HCT116 (cell line): Measurements from ENCODE around the gene MATN3. TPM values are rescaled to one million over a fixed set of nuclear protein-coding genes. Genes with fewer than 3 reads are reported as not detected.

ENCODE experiments used
- ATAC-seq: fragments of 200-7000 bp; cut with Tn5 transposase; 2 replicates; pipeline ENCODE4 v1.9.1; 2020; ENCODE audit warnings: mild to moderate bottlenecking, moderate library complexity
- BruUV-seq: library from RNA; stranded (reverse); fragments of 400-500 nt; replicated peaks from 2 replicates; lab custom pipeline; 2021; lab: Mats Ljungman, UMichigan
- CTCF ChIA-PET: fragments of 300-600 bp; sonication (Branson Sonifier 250); formaldehyde crosslinking; loops from one replicate; lab custom pipeline; 2021; ENCODE audit warnings: antibody characterized with exemption; lab: Charles Lee
- POLR2A ChIA-PET: fragments of 300-600, 350-600 bp; sonication (Branson Sonifier 250); formaldehyde crosslinking; loops from one replicate; lab custom pipeline; 2021; ENCODE audit warnings: antibody characterized with exemption; lab: Charles Lee
- RAD21 ChIA-PET, 2 experiments: fragments of 300-600 bp; sonication (Branson Sonifier 250); formaldehyde crosslinking; loops; one replicate each; lab custom pipeline; 2023; ENCODE audit warnings: low total read pairs in 2 of 2; ENCODE audit not compliant: uncharacterized antibody in 2 of 2, unreplicated experiment in 2 of 2, low non-redundant PET in 1 of 2; lab: Charles Lee
- DNase-seq: peaks from one replicate; pipeline ENCODE4 v3.0.0-alpha.2; 2010; ENCODE audit warnings: low read depth, low spot score
- H2AFZ ChIP-seq: fragments of 200-600 bp; shearing (Covaris generic), sonication (generic); 2 replicates; pipeline ENCODE4 v1.6.1; 2017; ENCODE audit warnings: low read depth, mixed run types, mixed read lengths, antibody characterized with exemption, low read length; ENCODE audit not compliant: poor library complexity, severe bottlenecking
- H3K27ac ChIP-seq: 2 replicates; pipeline ENCODE4 v1.5.1; 2012; ENCODE audit warnings: low read depth, low read length
- H3K27me3 ChIP-seq: fragments of 200-600 bp; sonication (generic); 2 replicates; pipeline ENCODE4 v1.6.1; 2016; ENCODE audit warnings: mixed run types, low read length, mixed read lengths; ENCODE audit not compliant: insufficient read depth
- H3K36me3 ChIP-seq, 2 experiments: fragments of 200-500 bp in 1 of 2; fragments of 200-600 bp in 1 of 2; sonication (Bioruptor generic) in 1 of 2; sonication (generic) in 1 of 2; 2 replicates each; pipeline versions ENCODE4 v1.5.1 to v1.6.1; 2014 to 2016; ENCODE audit warnings: low read length in 2 of 2, inconsistent platforms in 1 of 2, mixed read lengths in 1 of 2, mixed run types in 1 of 2; ENCODE audit not compliant: insufficient read depth in 2 of 2, control insufficient read depth in 1 of 2
- H3K4me1 ChIP-seq, 2 experiments: fragments of 200-600 bp in 1 of 2; sonication (generic) in 1 of 2; 2 replicates each; pipeline versions ENCODE4 v1.5.1 to v1.6.1; 2012 to 2017; ENCODE audit warnings: low read length in 2 of 2, inconsistent platforms in 1 of 2, mild to moderate bottlenecking in 1 of 2, mixed read lengths in 1 of 2, mixed run types in 1 of 2, moderate library complexity in 1 of 2; ENCODE audit not compliant: insufficient read depth in 2 of 2, control insufficient read depth in 1 of 2
- H3K4me2 ChIP-seq: fragments of 200-600 bp; sonication (generic); 2 replicates; pipeline ENCODE4 v1.6.1; 2017; ENCODE audit warnings: mixed run types, low read length, mixed read lengths
- H3K4me3 ChIP-seq, 2 experiments: fragments of 200-600 bp in 1 of 2; sonication (generic) in 1 of 2; replicated peaks in 1 of 2; 2 replicates each; pipeline ENCODE4 v1.5.1; 2011 to 2016; ENCODE audit warnings: low read length in 2 of 2, control low read depth in 1 of 2, low read depth in 1 of 2, mild to moderate bottlenecking in 1 of 2, mixed read lengths in 1 of 2, mixed run types in 1 of 2
- H3K79me2 ChIP-seq: fragments of 200-600 bp; sonication (generic); 2 replicates; pipeline ENCODE4 v1.6.1; 2017; ENCODE audit warnings: mild to moderate bottlenecking, mixed run types, low read length, moderate library complexity, mixed read lengths; ENCODE audit not compliant: insufficient read depth
- H3K9ac ChIP-seq: fragments of 200-600 bp; sonication (generic); 2 replicates; pipeline ENCODE4 v1.6.1; 2016; ENCODE audit warnings: low read length, mixed read lengths
- H3K9me2 ChIP-seq: fragments of 200-600 bp; sonication (generic), shearing (Covaris generic); 2 replicates; pipeline ENCODE4 v1.6.1; 2017; ENCODE audit warnings: mixed run types, mild to moderate bottlenecking, moderate library complexity; ENCODE audit not compliant: insufficient read depth
- H3K9me3 ChIP-seq, 2 experiments: fragments of 200-500 bp in 1 of 2; fragments of 200-600 bp in 1 of 2; sonication (Bioruptor generic) in 1 of 2; sonication (generic) in 1 of 2; 2 replicates each; pipeline ENCODE4 v1.6.1; 2014 to 2017; ENCODE audit warnings: low read length in 2 of 2, mixed read lengths in 2 of 2, inconsistent platforms in 1 of 2, low read depth in 1 of 2, mild to moderate bottlenecking in 1 of 2, mixed run types in 1 of 2, moderate library complexity in 1 of 2; ENCODE audit not compliant: control insufficient read depth in 1 of 2, insufficient read depth in 1 of 2
- H4K20me1 ChIP-seq: fragments of 200-600 bp; sonication (generic), shearing (Covaris generic); 2 replicates; pipeline ENCODE4 v1.6.1; 2017; ENCODE audit warnings: mixed run types, mild to moderate bottlenecking, moderate library complexity; ENCODE audit not compliant: insufficient read depth
- ATF3 ChIP-seq: IDR thresholded peaks from 2 replicates; pipeline ENCODE4 v1.6.1; 2012
- CBX3 ChIP-seq: IDR thresholded peaks from 2 replicates; pipeline ENCODE4 v1.6.1; 2012; ENCODE audit warnings: low read depth
- CEBPB ChIP-seq: IDR thresholded peaks from 2 replicates; pipeline ENCODE4 v1.6.1; 2012; ENCODE audit warnings: low read depth
- CTCF ChIP-seq, 3 experiments: fragments of 200-600 bp in 1 of 3; sonication (generic) in 1 of 3; IDR thresholded peaks in 2 of 3; conservative IDR thresholded peaks in 1 of 3; 2 replicates each; pipeline ENCODE4 v1.5.1; 2012 to 2017; ENCODE audit warnings: low read depth in 2 of 3, low read length in 2 of 3, antibody characterized with exemption in 1 of 3, borderline replicate concordance in 1 of 3, control low read depth in 1 of 3, mild to moderate bottlenecking in 1 of 3, mixed read lengths in 1 of 3, mixed run types in 1 of 3, moderate library complexity in 1 of 3; ENCODE audit not compliant: insufficient read depth in 1 of 3
- ELF1 ChIP-seq: IDR thresholded peaks from 2 replicates; pipeline ENCODE4 v1.6.1; 2012; ENCODE audit warnings: low read depth, borderline replicate concordance
- EZH2 ChIP-seq: fragments of 200-600 bp; sonication (generic); IDR thresholded peaks from 2 replicates; pipeline ENCODE4 v1.6.1; 2017; ENCODE audit warnings: antibody characterized with exemption, mixed run types
- EZH2phosphoT487 ChIP-seq: fragments of 200-600 bp; IDR thresholded peaks from 2 replicates; pipeline ENCODE4 v1.6.1; 2018; ENCODE audit warnings: antibody characterized with exemption, borderline replicate concordance
- FOSL1 ChIP-seq: IDR thresholded peaks from 2 replicates; pipeline ENCODE4 v1.6.1; 2012; ENCODE audit warnings: low read depth
- JUND ChIP-seq: IDR thresholded peaks from 2 replicates; pipeline ENCODE4 v1.6.1; 2012
- POLR2A ChIP-seq: IDR thresholded peaks from 2 replicates; pipeline ENCODE4 v1.7.0; 2011; ENCODE audit warnings: borderline replicate concordance; ENCODE audit not compliant: insufficient read depth, insufficient read length; ENCODE audit errors: extremely low read depth
- RAD21 ChIP-seq: IDR thresholded peaks from 2 replicates; pipeline ENCODE4 v1.6.1; 2012; ENCODE audit warnings: low read depth, mild to moderate bottlenecking
- SIN3A ChIP-seq: IDR thresholded peaks from 2 replicates; pipeline ENCODE4 v1.6.1; 2012; ENCODE audit warnings: low read depth
- SP1 ChIP-seq: IDR thresholded peaks from 2 replicates; pipeline ENCODE4 v1.6.1; 2012; ENCODE audit warnings: low read depth
- SRF ChIP-seq: IDR thresholded peaks from 2 replicates; pipeline ENCODE4 v1.6.1; 2012; ENCODE audit warnings: low read depth
- YY1 ChIP-seq: IDR thresholded peaks from 2 replicates; pipeline ENCODE4 v1.6.1; 2011; ENCODE audit warnings: low read length, low read depth, moderate library complexity, mild to moderate bottlenecking; ENCODE audit not compliant: insufficient replicate concordance; ENCODE audit errors: extremely low read depth
- ZFX ChIP-seq: fragments of 450-650 bp; IDR thresholded peaks from 2 replicates; pipeline ENCODE4 v1.6.1; 2017
- ZNF274 ChIP-seq: fragments of 200-500 bp; sonication (Bioruptor generic); IDR thresholded peaks from 2 replicates; pipeline ENCODE4 v1.6.1; 2014; ENCODE audit warnings: mild to moderate bottlenecking, low read depth, low read length, inconsistent platforms
- intact Hi-C: fragments of 100-400 bp; cut with micrococcal nuclease; formaldehyde crosslinking; loops from 2 replicates; pipeline ENCODE4 v1.10.0; 2022
- total RNA-seq: library from RNA; stranded (reverse); gene quantifications from one replicate; pipeline ENCODE4 v1.2.1, GENCODE V29; 2021; ENCODE audit not compliant: unreplicated experiment
- TF ChIP-seq, protein P1 (sequence below): IDR thresholded peaks from 2 replicates; pipeline ENCODE4 v1.6.1; 2012; ENCODE audit warnings: low read depth
- TF ChIP-seq, protein P2 (sequence below): IDR thresholded peaks from 2 replicates; pipeline ENCODE4 v1.6.1; 2012
- TF ChIP-seq, protein P3 (sequence below): IDR thresholded peaks from 2 replicates; pipeline ENCODE4 v1.6.1; 2011; ENCODE audit warnings: mild to moderate bottlenecking, low read length, moderate library complexity; ENCODE audit not compliant: insufficient replicate concordance; ENCODE audit errors: extremely low read depth

Gene MATN3
- total RNA-seq, 1 experiment from 2014 or later: not detected

DNA sequence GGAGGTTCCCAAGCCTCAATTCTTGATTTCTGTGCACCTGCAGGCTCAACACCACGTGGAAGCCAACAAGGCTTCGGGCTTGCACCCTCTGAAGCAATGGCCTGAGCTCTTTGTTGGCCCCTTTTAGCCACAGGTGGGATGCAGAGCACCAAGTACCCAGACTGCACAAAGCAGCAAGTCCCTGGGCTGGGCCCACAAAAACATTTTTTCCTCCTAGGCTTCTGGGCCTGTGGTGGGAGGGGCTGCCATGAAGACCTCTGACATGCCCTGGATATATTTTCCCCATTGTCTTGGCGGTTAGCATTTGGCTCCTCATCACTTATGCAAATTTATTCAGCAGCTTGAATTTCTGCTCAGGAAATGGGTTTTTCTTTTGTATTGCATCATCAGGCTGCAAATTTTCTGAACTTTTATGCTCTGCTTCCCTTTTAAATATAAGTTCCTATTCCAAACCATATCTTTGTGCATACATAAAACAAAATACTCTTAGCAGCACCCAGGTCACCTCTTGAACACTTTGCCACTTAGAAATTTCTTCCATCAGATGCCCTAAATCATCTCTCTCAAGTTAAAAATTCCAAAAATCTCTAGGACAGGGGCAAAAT lies 9.0 kb upstream of the MATN3 start:
- no peak for ATAC-seq
- ChIA-PET CTCF (no interaction called here), POLR2A (no interaction called here), RAD21 (no interaction called here)
- Histone ChIP-seq H3K79me2 (no peaks in the 10 kb centered on the region), H2AFZ (no peak overlapping the region), H3K27ac (no peak overlapping the region), H3K36me3 (no peaks in the 10 kb centered on the region), H3K4me2 (no peak overlapping the region), H3K4me3 (no peak overlapping the region), H4K20me1 (no peaks in the 10 kb centered on the region), H3K9me2 (no peaks in the 10 kb centered on the region), H3K27me3 (no peaks in the 10 kb centered on the region), H3K9ac (no peak overlapping the region), H3K4me1 (no peaks in the 10 kb centered on the region), H3K9me3 (no peaks in the 10 kb centered on the region)
- no peak for DNase-seq
- intact Hi-C loops: no loop called here
- TF ChIP-seq CEBPB: no peak
- TF ChIP-seq, protein P1, sequence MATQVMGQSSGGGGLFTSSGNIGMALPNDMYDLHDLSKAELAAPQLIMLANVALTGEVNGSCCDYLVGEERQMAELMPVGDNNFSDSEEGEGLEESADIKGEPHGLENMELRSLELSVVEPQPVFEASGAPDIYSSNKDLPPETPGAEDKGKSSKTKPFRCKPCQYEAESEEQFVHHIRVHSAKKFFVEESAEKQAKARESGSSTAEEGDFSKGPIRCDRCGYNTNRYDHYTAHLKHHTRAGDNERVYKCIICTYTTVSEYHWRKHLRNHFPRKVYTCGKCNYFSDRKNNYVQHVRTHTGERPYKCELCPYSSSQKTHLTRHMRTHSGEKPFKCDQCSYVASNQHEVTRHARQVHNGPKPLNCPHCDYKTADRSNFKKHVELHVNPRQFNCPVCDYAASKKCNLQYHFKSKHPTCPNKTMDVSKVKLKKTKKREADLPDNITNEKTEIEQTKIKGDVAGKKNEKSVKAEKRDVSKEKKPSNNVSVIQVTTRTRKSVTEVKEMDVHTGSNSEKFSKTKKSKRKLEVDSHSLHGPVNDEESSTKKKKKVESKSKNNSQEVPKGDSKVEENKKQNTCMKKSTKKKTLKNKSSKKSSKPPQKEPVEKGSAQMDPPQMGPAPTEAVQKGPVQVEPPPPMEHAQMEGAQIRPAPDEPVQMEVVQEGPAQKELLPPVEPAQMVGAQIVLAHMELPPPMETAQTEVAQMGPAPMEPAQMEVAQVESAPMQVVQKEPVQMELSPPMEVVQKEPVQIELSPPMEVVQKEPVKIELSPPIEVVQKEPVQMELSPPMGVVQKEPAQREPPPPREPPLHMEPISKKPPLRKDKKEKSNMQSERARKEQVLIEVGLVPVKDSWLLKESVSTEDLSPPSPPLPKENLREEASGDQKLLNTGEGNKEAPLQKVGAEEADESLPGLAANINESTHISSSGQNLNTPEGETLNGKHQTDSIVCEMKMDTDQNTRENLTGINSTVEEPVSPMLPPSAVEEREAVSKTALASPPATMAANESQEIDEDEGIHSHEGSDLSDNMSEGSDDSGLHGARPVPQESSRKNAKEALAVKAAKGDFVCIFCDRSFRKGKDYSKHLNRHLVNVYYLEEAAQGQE: no peak
- no peak for TF ChIP-seq CTCF (IDR thresholded peaks at IDR 0.05 in 2 of 3, conservative IDR thresholded peaks at IDR 0.05 in 1 of 3; ENCODE audit: borderline replicate concordance in 1 of 3, insufficient read depth in 1 of 3, low read depth in 2 of 3, low read length in 2 of 3)
- TF ChIP-seq ZFX: no peak
- TF ChIP-seq YY1: no peak
- TF ChIP-seq RAD21: no peak
- no peak for TF ChIP-seq EZH2phosphoT487
- no peak for TF ChIP-seq ZNF274
- no peak for TF ChIP-seq SIN3A
- no peak for TF ChIP-seq SP1
- TF ChIP-seq ATF3: no peak
- TF ChIP-seq, protein P2, sequence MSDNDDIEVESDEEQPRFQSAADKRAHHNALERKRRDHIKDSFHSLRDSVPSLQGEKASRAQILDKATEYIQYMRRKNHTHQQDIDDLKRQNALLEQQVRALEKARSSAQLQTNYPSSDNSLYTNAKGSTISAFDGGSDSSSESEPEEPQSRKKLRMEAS: no peak
- TF ChIP-seq CBX3: no peak
- no peak for TF ChIP-seq FOSL1
- TF ChIP-seq JUND: no peak
- TF ChIP-seq SRF: no peak
- no peak for TF ChIP-seq POLR2A
- TF ChIP-seq, protein P3, sequence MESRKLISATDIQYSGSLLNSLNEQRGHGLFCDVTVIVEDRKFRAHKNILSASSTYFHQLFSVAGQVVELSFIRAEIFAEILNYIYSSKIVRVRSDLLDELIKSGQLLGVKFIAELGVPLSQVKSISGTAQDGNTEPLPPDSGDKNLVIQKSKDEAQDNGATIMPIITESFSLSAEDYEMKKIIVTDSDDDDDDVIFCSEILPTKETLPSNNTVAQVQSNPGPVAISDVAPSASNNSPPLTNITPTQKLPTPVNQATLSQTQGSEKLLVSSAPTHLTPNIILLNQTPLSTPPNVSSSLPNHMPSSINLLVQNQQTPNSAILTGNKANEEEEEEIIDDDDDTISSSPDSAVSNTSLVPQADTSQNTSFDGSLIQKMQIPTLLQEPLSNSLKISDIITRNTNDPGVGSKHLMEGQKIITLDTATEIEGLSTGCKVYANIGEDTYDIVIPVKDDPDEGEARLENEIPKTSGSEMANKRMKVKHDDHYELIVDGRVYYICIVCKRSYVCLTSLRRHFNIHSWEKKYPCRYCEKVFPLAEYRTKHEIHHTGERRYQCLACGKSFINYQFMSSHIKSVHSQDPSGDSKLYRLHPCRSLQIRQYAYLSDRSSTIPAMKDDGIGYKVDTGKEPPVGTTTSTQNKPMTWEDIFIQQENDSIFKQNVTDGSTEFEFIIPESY: no peak
- TF ChIP-seq EZH2: no peak
- no peak for TF ChIP-seq ELF1
- no TSS peak for BruUV-seq
